ENCODE measurements around the gene RAPGEF2. TPM values are rescaled to one million over a fixed set of nuclear protein-coding genes. Genes with fewer than 3 reads are reported as not detected.

RAPGEF2 gene
- total RNA-seq, 1 donor = 50.3 TPM

DNA sequence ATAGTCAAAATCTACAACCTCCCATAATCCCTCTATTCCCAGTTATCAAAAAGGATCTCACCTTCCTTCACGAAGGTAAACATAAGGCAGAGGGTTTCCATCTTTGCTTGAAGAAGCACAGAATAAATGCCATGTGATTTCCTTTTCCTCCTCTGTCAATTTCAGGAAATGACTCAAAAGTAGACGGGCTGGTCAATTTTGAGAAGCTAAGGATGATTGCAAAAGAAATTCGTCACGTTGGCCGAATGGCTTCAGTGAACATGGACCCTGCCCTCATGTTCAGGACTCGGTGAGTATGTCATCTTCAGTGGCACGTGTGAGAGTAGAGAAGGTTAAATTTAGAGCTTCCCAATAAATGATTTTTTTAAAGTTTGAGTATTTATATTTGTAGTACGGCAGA, 240.2 kb downstream of the RAPGEF2 start:
- H4K20me1 ChIP-seq (ENCODE audit: insufficient read depth, low read length) = no peaks in the 10 kb centered on the region
- no peaks in the 10 kb centered on the region for H3K27me3 ChIP-seq (ENCODE audit: insufficient read depth, low read length)
- no peak for TF ChIP-seq CTCF (IDR thresholded peaks at IDR 0.05; ENCODE audit: extremely low read depth, low read depth, low read length)
- no peak for DNase-seq (ENCODE audit: insufficient read length, low spot score, missing footprints)
- H3K36me3 ChIP-seq (ENCODE audit: insufficient read depth, low read length) = peaks cover 47% of the 10 kb centered on the region
- H3K27ac ChIP-seq (ENCODE audit: low read depth, low read length) = no peak overlapping the region
- H3K9me3 ChIP-seq (ENCODE audit: low read depth, low read length) = no peaks in the 10 kb centered on the region
- no peak overlapping the region for H3K4me2 ChIP-seq (ENCODE audit: insufficient read depth, low read length)
- no peaks in the 10 kb centered on the region for H3K79me2 ChIP-seq (ENCODE audit: insufficient read depth, low read length)
- H2AFZ ChIP-seq (ENCODE audit: low read length) = no peak overlapping the region
- no peaks in the 10 kb centered on the region for H3K4me1 ChIP-seq (ENCODE audit: insufficient read depth, low read length)
- H3K4me3 ChIP-seq (ENCODE audit: insufficient read depth, low read length) = no peak overlapping the region

- H3K36me3 ChIP-seq (ENCODE audit: insufficient read depth, low read length) = peaks cover 34% of the 10 kb centered on the region
- no peaks in the 10 kb centered on the region for H3K27me3 ChIP-seq (ENCODE audit: insufficient read depth, low read length)
- no peak overlapping the region for H2AFZ ChIP-seq (ENCODE audit: low read length)
- H3K4me2 ChIP-seq (ENCODE audit: insufficient read depth, low read length) = no peak overlapping the region
- no peaks in the 10 kb centered on the region for H3K9me3 ChIP-seq (ENCODE audit: low read depth, low read length)
- no peaks in the 10 kb centered on the region for H3K79me2 ChIP-seq (ENCODE audit: insufficient read depth, low read length)
- TF ChIP-seq CTCF (IDR thresholded peaks at IDR 0.05; ENCODE audit: extremely low read depth, low read depth, low read length) = no peak
- no peaks in the 10 kb centered on the region for H4K20me1 ChIP-seq (ENCODE audit: insufficient read depth, low read length)
- no peaks in the 10 kb centered on the region for H3K4me1 ChIP-seq (ENCODE audit: insufficient read depth, low read length)
- no peak overlapping the region for H3K4me3 ChIP-seq (ENCODE audit: insufficient read depth, low read length)
- H3K27ac ChIP-seq (ENCODE audit: low read depth, low read length) = no peak overlapping the region
- no peak for DNase-seq (ENCODE audit: insufficient read length, low spot score, missing footprints)
Observed at GRCh38 chr4:159344877-159345276, 242.0 kb downstream of the RAPGEF2 start.

DNA sequence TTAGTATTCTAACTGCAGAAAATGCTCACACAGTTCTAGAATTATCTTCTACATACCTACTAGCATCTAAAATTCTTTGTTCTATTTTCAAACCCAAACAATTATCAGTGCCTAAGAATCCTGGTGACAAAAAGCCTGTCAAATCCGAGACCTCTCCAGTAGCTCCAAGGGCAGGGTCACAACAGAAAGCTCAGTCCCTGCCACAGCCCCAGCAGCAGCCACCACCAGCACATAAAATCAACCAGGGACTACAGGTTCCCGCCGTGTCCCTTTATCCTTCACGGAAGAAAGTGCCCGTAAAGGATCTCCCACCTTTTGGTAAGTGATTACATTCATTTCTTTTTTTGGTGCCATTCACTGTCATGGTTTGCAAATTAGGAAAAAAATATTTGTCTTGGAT, 243.8 kb downstream of the RAPGEF2 start:
- no peak for TF ChIP-seq CTCF (IDR thresholded peaks at IDR 0.05; ENCODE audit: extremely low read depth, low read depth, low read length)
- no peak overlapping the region for H3K4me3 ChIP-seq (ENCODE audit: insufficient read depth, low read length)
- no peaks in the 10 kb centered on the region for H3K9me3 ChIP-seq (ENCODE audit: low read depth, low read length)
- H3K27me3 ChIP-seq (ENCODE audit: insufficient read depth, low read length) = no peaks in the 10 kb centered on the region
- no peak overlapping the region for H3K4me2 ChIP-seq (ENCODE audit: insufficient read depth, low read length)
- no peak overlapping the region for H2AFZ ChIP-seq (ENCODE audit: low read length)
- no peak for DNase-seq (ENCODE audit: insufficient read length, low spot score, missing footprints)
- H3K27ac ChIP-seq (ENCODE audit: low read depth, low read length) = no peak overlapping the region
- H4K20me1 ChIP-seq (ENCODE audit: insufficient read depth, low read length) = no peaks in the 10 kb centered on the region
- H3K36me3 ChIP-seq (ENCODE audit: insufficient read depth, low read length) = peaks cover 40% of the 10 kb centered on the region
- H3K79me2 ChIP-seq (ENCODE audit: insufficient read depth, low read length) = no peaks in the 10 kb centered on the region
- H3K4me1 ChIP-seq (ENCODE audit: insufficient read depth, low read length) = no peaks in the 10 kb centered on the region

- TF ChIP-seq CTCF (IDR thresholded peaks at IDR 0.05; ENCODE audit: extremely low read depth, low read depth, low read length) = no peak
- H3K4me2 ChIP-seq (ENCODE audit: insufficient read depth, low read length) = no peak overlapping the region
- H3K79me2 ChIP-seq (ENCODE audit: insufficient read depth, low read length) = no peaks in the 10 kb centered on the region
- H3K27me3 ChIP-seq (ENCODE audit: insufficient read depth, low read length) = no peaks in the 10 kb centered on the region
- no peak overlapping the region for H3K27ac ChIP-seq (ENCODE audit: low read depth, low read length)
- H3K9me3 ChIP-seq (ENCODE audit: low read depth, low read length) = no peaks in the 10 kb centered on the region
- H3K4me3 ChIP-seq (ENCODE audit: insufficient read depth, low read length) = no peak overlapping the region
- H3K36me3 ChIP-seq (ENCODE audit: insufficient read depth, low read length) = peaks cover 36% of the 10 kb centered on the region
- H3K4me1 ChIP-seq (ENCODE audit: insufficient read depth, low read length) = no peaks in the 10 kb centered on the region
- H2AFZ ChIP-seq (ENCODE audit: low read length) = no peak overlapping the region
- no peak for DNase-seq (ENCODE audit: insufficient read length, low spot score, missing footprints)
- no peaks in the 10 kb centered on the region for H4K20me1 ChIP-seq (ENCODE audit: insufficient read depth, low read length)
Observed at GRCh38 chr4:159347813-159348212, 244.9 kb downstream of the RAPGEF2 start.

Measured in osteoblast (primary cell).